Measurements from ENCODE around the gene SPINK13. TPM values are rescaled to one million over a fixed set of nuclear protein-coding genes. Genes with fewer than 3 reads are reported as not detected.

Gene SPINK13, protein sequence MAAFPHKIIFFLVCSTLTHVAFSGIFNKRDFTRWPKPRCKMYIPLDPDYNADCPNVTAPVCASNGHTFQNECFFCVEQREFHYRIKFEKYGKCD
- total RNA-seq (not detected), total RNA-seq (0 to 0.09 (median 0) reads per million in 172 experiments)
- polyA plus RNA-seq (2013, experiment 1 of 2): not detected
- not detected for polyA plus RNA-seq (2013, experiment 2 of 2)

DNA sequence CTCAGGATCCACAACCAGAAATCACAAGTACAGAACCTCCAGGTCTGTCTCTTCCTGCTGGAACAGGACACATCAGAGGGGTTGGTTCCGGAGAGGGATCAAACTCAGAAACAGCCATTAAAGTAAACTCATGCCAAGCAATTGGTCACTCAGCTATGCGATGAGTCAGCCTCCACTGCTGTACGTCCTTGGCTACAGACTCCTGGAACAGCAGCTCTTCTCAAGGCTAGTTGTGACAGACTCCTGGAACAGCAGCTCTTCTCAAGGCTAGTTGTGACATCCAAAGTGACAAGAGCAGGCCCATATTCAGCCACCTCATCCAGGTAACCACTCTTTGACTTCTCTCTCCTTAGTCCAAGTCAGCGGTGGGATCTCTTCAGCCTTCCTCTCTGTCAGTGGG, at the start of gene SPINK13:
Gene SPINK13 (plus strand): TSS at position 229 of the 400 bp plus-strand sequence. CDS start 1,279 bp downstream, outside the sequence.
- no peaks in the 10 kb centered on the region for H3K27me3 ChIP-seq (ENCODE audit: control insufficient read depth in 1 of 2, insufficient read depth in 2 of 2, low read length in 2 of 2)
- Mint-ChIP-seq H3K36me3 (ENCODE audit: low read depth) (no peaks in the 10 kb centered on the region), H3K4me3 (no peak within 1 kb of the TSS), H3K27me3 (no peaks in the 10 kb centered on the region), H3K9me3 (peaks cover 3% of the 10 kb centered on the region), H3K4me1 (ENCODE audit: low read depth) (no peaks in the 10 kb centered on the region), H3K27ac (no peak within 1 kb of the TSS)
- TF ChIP-seq CTCF (IDR thresholded peaks at IDR 0.05): no peak
- peaks cover 0 to 3% of the 10 kb centered on the region in 2 experiments for H3K9me3 ChIP-seq (ENCODE audit: control insufficient read depth in 1 of 2, insufficient read depth in 1 of 2, low read length in 2 of 2)
- no peak for DNase-seq
- intact Hi-C loops (cut with DNase I, micrococcal nuclease): no loop called here
- H3K36me3 ChIP-seq (ENCODE audit: insufficient read depth, low read length): no peaks in the 10 kb centered on the region
- no peak within 1 kb of the TSS for H3K27ac ChIP-seq (ENCODE audit: low read depth in 1 of 2, low read length in 2 of 2)
- H3K4me1 ChIP-seq (ENCODE audit: insufficient read depth, low read length): no peaks in the 10 kb centered on the region
- POLR2A ChIA-PET: no interaction called here
- CTCF ChIA-PET: no interaction called here
- H3K4me3 ChIP-seq (ENCODE audit: low read length): no peak within 1 kb of the TSS
- no peak for ATAC-seq (ENCODE audit: poor library complexity)

GRCh38 chr5:148221508-148221907, 47.1 kb upstream of the SPINK13 start:
- CTCF ChIA-PET: interaction anchor here (1.0 kb wide), 1 partner anchor 21 kb away, joined by 3 read pairs; no protein-coding TSS in a partner anchor
- no peak for ATAC-seq (ENCODE audit: poor library complexity)
- Histone ChIP-seq H3K4me3 (ENCODE audit: low read length) (no peak overlapping the region), H3K9me3 (ENCODE audit: control insufficient read depth in 1 of 2, insufficient read depth in 1 of 2, low read length in 2 of 2) (no peaks in the 10 kb centered on the region), H3K27ac (ENCODE audit: low read depth in 1 of 2, low read length in 2 of 2) (no peak overlapping the region), H3K4me1 (ENCODE audit: insufficient read depth, low read length) (no peaks in the 10 kb centered on the region), H3K36me3 (ENCODE audit: insufficient read depth, low read length) (no peaks in the 10 kb centered on the region), H3K27me3 (ENCODE audit: control insufficient read depth in 1 of 2, insufficient read depth in 2 of 2, low read length in 2 of 2) (peaks cover 0 to 7% of the 10 kb centered on the region in 2 experiments)
- intact Hi-C loops (cut with DNase I, micrococcal nuclease): no loop called here
- H3K4me3 Mint-ChIP-seq: no peak overlapping the region
- no peaks in the 10 kb centered on the region for H3K36me3 Mint-ChIP-seq (ENCODE audit: low read depth)
- POLR2A ChIA-PET: no interaction called here
- peaks cover 17% of the 10 kb centered on the region for H3K27me3 Mint-ChIP-seq
- H3K27ac Mint-ChIP-seq: no peak overlapping the region
- TF ChIP-seq CTCF (IDR thresholded peaks at IDR 0.05): no peak
- H3K9me3 Mint-ChIP-seq: no peaks in the 10 kb centered on the region
- no peaks in the 10 kb centered on the region for H3K4me1 Mint-ChIP-seq (ENCODE audit: low read depth)
- DNase-seq: no peak

- no peaks in the 10 kb centered on the region for H3K9me3 ChIP-seq (ENCODE audit: control insufficient read depth in 1 of 2, insufficient read depth in 1 of 2, low read length in 2 of 2)
- H3K27me3 ChIP-seq (ENCODE audit: control insufficient read depth in 1 of 2, insufficient read depth in 2 of 2, low read length in 2 of 2): peaks cover 0 to 7% of the 10 kb centered on the region in 2 experiments
- Mint-ChIP-seq H3K9me3 (no peaks in the 10 kb centered on the region), H3K4me1 (ENCODE audit: low read depth) (no peaks in the 10 kb centered on the region), H3K27me3 (peaks cover 21% of the 10 kb centered on the region), H3K27ac (no peak overlapping the region), H3K4me3 (no peak overlapping the region), H3K36me3 (ENCODE audit: low read depth) (no peaks in the 10 kb centered on the region)
- POLR2A ChIA-PET: no interaction called here
- no peak overlapping the region for H3K4me3 ChIP-seq (ENCODE audit: low read length)
- TF ChIP-seq CTCF (IDR thresholded peaks at IDR 0.05): no peak
- DNase-seq: no peak
- CTCF ChIA-PET: interaction anchor here (0.6 kb wide), 1 partner anchor 47 kb away, joined by 3 read pairs; no protein-coding TSS in a partner anchor
- H3K4me1 ChIP-seq (ENCODE audit: insufficient read depth, low read length): no peaks in the 10 kb centered on the region
- no peak for ATAC-seq (ENCODE audit: poor library complexity)
- intact Hi-C loops (cut with DNase I, micrococcal nuclease): no loop called here
- H3K36me3 ChIP-seq (ENCODE audit: insufficient read depth, low read length): no peaks in the 10 kb centered on the region
- no peak overlapping the region for H3K27ac ChIP-seq (ENCODE audit: low read depth in 1 of 2, low read length in 2 of 2)
Measured at GRCh38 chr5:148224117-148224742, 44.4 kb upstream of the SPINK13 start.
